NCI-H524 (cell line): ENCODE data around the gene NIFK.
"Not testable (repeated sequence)": the region's sequence is repeated elsewhere in the genome, so short reads cannot be mapped to it uniquely, and the experiment has no call there.

Source experiments
- DNase-seq, 2 experiments: peaks; one replicate each; lab custom pipeline; 2025; lab: John Stamatoyannopoulos, UW

NIFK gene

DNA sequence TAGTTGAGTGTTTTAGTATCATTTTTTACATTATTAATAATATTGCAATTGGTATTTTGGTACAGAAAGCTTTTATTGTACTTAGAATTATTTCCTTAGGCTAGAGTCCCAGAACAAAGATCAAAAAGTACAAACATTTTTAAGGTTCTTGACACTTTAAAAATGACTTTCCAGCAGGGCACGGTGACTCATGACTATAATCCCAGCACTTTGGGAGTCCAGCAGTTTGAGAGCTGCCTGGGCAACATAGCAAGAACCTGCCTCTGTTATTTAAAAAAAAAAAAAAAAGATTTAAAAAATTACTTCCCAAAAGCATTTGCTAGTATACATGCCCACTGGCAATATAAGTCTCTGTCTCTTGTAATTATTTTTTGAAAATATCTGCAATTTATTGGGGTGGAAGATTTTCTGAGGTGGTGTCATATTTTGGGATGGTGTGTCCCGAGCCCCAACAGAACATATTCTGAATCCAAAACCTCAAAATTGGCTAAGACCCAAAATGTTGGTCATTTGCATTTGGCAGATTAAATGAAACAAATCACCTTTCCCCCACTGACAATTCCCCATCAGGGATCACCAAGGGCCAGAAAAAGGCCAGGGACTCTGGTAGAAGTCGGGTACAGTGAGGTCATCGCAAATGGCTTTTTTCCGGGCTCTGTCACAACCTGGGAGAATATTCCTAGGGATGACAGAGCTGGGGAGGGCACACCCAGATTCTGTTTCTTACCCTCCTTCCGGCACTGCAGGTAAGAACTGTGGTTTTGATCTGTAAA lies 42.1 kb downstream of the NIFK start:
- DNase-seq = no peak

DNA sequence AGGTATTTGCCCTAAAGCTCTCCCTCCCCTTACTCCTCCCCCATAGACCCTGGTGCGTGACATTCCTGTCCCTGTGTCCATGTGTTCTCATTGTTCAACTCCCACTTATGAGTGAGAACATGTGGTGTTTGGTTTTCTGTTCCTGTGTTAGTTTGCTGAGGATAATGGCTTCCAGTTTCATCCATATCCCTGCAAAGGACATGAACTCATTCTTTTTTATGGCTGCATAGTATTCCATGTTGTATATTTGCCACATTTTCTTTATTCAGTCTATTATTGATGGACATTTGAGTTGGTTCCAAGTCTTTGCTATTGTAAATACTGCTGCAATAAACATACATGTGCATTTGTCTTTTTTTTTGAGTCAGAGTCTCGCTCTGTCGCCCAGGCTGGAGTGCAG lies 46.1 kb downstream of the NIFK start:
- DNase-seq = not testable (repeated sequence)

DNA sequence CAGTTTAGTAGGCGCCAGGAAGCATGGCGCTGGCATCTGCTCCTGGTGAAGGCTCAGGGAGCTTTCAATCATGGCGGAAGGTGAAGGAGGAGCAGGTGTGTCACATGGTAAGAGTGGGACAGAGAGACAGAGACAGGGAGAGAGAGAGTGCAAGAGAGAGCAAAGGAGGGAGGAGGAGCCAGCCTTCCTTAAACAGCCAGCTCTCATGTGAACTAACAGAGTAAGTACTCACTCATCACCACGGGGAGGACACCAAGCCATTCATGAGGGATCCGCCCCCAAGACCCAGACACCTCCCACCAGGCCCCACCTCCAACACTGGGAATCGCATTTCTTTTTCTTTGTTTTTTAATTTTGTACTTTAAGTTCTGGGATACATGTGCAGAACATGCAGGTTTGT lies 46.6 kb downstream of the NIFK start:
- no peak for DNase-seq

DNA sequence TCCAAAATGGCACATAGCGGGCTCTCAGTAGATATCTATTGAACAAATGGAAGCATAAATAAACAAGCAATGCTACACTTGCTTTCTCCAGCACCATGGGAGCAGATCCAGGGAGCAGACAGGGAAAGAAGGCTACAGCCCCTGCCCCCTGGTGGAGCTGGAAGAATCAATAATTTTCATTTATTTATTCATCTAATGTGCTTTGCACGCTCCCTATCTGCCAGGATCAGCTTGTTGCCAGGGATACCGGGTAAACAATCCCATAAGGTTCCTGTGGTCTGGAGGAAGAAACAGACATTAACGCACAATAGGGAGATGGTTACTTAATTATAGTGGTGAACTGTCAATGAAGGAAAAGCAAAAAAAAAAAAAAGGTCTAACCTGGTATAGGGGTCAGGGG lies 47.3 kb downstream of the NIFK start:
- DNase-seq = peak; percentile 32 to 74

DNA sequence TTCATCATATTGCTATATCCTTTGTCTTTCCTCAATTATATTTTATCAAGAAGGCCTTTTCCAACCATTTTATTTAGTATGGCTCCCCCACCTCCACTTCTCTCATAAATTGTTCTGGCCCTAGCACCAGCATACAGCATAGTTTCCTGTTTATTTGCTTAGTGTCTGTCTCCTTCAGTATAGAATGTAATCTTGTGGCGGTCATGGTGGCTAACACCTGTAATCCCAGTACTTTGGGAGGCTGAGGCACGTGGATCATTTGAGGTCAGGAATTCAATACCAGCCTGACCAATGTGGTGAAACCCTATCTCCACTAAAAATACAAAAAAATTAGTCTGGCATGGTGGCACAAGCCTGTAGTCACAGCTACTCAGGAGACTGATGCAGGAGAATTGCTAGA lies 47.9 kb downstream of the NIFK start:
- DNase-seq = no peak

DNA sequence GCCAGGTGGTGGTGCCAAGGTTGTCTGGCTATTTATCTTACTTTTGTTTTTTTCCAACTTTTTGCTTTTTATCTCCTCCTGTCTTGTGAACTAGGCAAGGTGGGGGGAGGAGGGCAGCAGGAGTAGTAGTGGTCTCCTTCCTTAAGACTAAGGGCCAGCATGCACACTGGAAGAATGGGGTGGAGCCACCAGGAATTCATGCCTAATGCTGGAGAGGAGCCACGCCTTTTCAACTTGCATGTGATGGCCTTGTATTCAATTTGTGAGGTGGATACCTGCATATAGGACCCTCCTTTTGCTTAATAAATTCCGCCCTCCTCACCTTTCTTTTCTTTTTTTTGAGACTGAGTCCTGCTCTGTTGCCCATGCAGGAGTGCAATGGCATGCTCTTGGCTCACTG lies 49.8 kb downstream of the NIFK start:
- DNase-seq = no peak

DNA sequence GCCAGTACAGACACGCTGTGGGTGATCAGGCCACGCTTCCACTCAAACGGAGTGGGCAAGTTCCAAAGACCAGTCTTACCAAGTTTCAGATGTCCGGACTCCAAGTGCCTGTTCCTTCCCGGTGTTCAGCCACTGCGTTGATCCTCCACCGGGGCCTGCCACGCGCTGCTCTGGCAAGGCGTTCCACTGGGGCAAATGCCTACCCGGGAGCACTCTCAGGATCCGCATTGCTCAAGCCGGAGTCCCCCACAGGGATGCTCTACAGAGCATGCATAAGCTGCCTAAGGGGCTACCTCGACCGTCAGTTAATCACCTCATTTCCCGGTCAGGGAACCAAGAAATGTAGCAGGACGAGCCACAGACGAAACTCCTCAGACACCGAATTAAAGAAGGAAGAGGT lies 50.5 kb downstream of the NIFK start:
- DNase-seq = no peak

DNA sequence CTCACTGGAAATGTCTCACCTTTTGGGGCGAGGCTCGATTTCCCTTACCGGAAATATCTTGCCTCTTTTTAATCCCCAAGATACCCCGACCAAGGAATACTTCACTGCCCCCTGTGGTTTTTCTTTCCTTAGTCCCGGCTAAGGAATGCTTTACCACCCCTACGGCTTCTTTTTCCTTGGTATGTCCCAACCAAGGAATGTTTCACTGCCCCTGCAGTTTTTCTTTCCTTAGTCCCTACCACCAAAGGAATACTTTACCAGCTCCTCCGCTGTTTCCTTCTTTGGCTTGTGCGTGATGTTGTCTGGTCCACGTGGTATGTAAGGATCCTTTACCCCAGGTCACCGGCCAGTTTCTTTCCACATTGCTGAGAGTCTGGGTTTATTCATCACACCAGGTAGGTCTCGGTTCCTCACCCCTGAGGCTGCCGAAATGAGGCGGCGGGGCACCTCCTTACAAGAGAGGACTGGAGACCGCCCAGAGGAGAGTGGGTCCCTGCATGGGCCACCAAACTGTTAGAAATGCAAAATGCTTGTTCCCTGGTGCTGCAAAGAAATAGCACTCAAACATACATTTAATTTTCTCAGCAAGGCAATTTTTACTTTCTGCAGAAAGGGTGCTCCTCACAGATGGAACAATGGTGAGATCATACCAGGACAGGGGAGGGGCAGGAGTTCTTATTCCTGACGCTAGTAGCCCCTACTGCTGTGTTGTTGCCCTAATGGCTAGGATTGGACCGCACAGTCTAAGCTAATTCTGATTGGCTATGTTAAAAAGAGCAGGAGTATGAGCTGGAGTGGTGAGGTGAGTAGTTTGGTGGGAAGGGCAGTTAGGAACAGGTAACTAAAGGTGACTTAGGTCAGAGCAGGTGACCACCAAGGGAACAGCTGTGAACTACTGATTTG lies 54.0 kb downstream of the NIFK start:
- DNase-seq = no peak

DNA sequence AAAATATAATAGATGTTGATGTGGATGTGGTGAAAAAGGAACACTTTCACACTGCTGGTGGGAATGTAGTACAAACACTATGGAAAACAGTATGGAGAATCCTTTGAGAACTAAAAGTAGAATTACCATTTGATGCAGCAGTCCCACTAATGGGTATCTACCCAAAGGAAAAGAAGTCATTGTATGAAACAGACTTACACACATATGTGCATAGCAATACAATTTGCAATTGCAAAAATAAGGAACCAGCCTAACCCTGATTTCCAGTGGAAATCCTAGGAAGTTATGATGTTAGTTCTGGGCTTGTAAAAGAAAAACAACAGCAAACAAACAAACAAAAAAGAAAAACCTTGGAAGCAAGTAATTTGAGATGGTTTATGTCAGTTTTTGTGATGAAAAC lies 58.8 kb downstream of the NIFK start:
- DNase-seq = no peak
